Mesenchymal stem cell (in vitro differentiated cells and primary cell): ENCODE measurements around the gene LPA.

Source experiments
- DNase-seq: peaks from one replicate; pipeline ENCODE4 v3.0.0-alpha.2; 2013
- H2AFZ ChIP-seq: one replicate; pipeline ENCODE4 v1.6.1; 2013; ENCODE audit warnings: low read depth, mild to moderate bottlenecking, control low read depth, inconsistent platforms, low read length, moderate library complexity
- H2AK5ac ChIP-seq: 2 replicates; pipeline ENCODE4 v1.6.1; 2013; ENCODE audit warnings: low read length, moderate library complexity, mild to moderate bottlenecking, inconsistent platforms; ENCODE audit not compliant: severe bottlenecking
- H2BK120ac ChIP-seq: one replicate; pipeline ENCODE4 v1.6.1; 2013; ENCODE audit warnings: low read depth, mild to moderate bottlenecking, inconsistent platforms, low read length, moderate library complexity
- H2BK12ac ChIP-seq, 2 experiments: one replicate each; pipeline ENCODE4 v1.6.1; 2013; ENCODE audit warnings: inconsistent platforms in 2 of 2, low read length in 2 of 2, mild to moderate bottlenecking in 2 of 2, moderate library complexity in 2 of 2, control low read depth in 1 of 2
- H2BK15ac ChIP-seq: one replicate; pipeline ENCODE4 v1.6.1; 2013; ENCODE audit warnings: mild to moderate bottlenecking, low read depth, inconsistent platforms; ENCODE audit not compliant: poor library complexity, severe bottlenecking
- H2BK5ac ChIP-seq: 2 replicates; pipeline ENCODE4 v1.6.1; 2013; ENCODE audit warnings: low read depth, mild to moderate bottlenecking, low read length, control low read depth, inconsistent platforms; ENCODE audit not compliant: poor library complexity, severe bottlenecking
- H3K14ac ChIP-seq, 2 experiments: one replicate each; pipeline ENCODE4 v1.6.1; 2013; ENCODE audit warnings: inconsistent platforms in 2 of 2, low read length in 2 of 2, control low read depth in 1 of 2, mild to moderate bottlenecking in 1 of 2, moderate library complexity in 1 of 2
- H3K18ac ChIP-seq, 2 experiments: one replicate each; pipeline ENCODE4 v1.6.1; 2013; ENCODE audit warnings: inconsistent platforms in 2 of 2, low read length in 2 of 2, control low read depth in 1 of 2, low read depth in 1 of 2, mild to moderate bottlenecking in 1 of 2
- H3K23ac ChIP-seq, 2 experiments: one replicate each; pipeline ENCODE4 v1.6.1; 2013; ENCODE audit warnings: inconsistent platforms in 2 of 2, low read length in 2 of 2, mild to moderate bottlenecking in 2 of 2, moderate library complexity in 2 of 2, control low read depth in 1 of 2
- H3K27ac ChIP-seq: 2 replicates; pipeline ENCODE4 v1.5.1; 2013; ENCODE audit warnings: mild to moderate bottlenecking, moderate library complexity, low read length, control low read depth, inconsistent platforms; ENCODE audit not compliant: poor library complexity, severe bottlenecking
- H3K27me3 ChIP-seq, 2 experiments: 2 replicates each; pipeline versions ENCODE4 v1.6.1 to v1.7.0; 2013; ENCODE audit warnings: low read length in 2 of 2, mild to moderate bottlenecking in 2 of 2, moderate library complexity in 2 of 2, control low read depth in 1 of 2, inconsistent platforms in 1 of 2; ENCODE audit not compliant: control insufficient read depth in 1 of 2, insufficient read depth in 1 of 2
- H3K36me3 ChIP-seq, 2 experiments: 2 replicates each; pipeline versions ENCODE4 v1.6.1 to v1.7.0; 2013; ENCODE audit warnings: low read length in 2 of 2, control low read depth in 1 of 2, inconsistent platforms in 1 of 2, low read depth in 1 of 2, mild to moderate bottlenecking in 1 of 2; ENCODE audit not compliant: insufficient read depth in 2 of 2, control insufficient read depth in 1 of 2
- H3K4ac ChIP-seq, 2 experiments: one replicate each; pipeline ENCODE4 v1.6.1; 2013; ENCODE audit warnings: inconsistent platforms in 2 of 2, low read length in 2 of 2, mild to moderate bottlenecking in 2 of 2, moderate library complexity in 2 of 2, control low read depth in 1 of 2, low read depth in 1 of 2
- H3K4me1 ChIP-seq: 2 replicates; pipeline ENCODE4 v1.6.1; 2013; ENCODE audit warnings: low read depth, low read length, control low read depth; ENCODE audit not compliant: control insufficient read depth, insufficient read depth
- H3K4me2 ChIP-seq: 2 replicates; pipeline ENCODE4 v1.6.1; 2013; ENCODE audit warnings: low read length, mild to moderate bottlenecking, inconsistent platforms; ENCODE audit not compliant: poor library complexity, severe bottlenecking
- H3K4me3 ChIP-seq, 2 experiments: 2 replicates each; pipeline versions ENCODE4 v1.5.1 to v1.7.0; 2013; ENCODE audit warnings: low read length in 2 of 2, mild to moderate bottlenecking in 2 of 2, control low read depth in 1 of 2, low read depth in 1 of 2; ENCODE audit not compliant: insufficient read depth in 1 of 2
- H3K79me1 ChIP-seq: replicated peaks from 2 replicates; pipeline ENCODE4 v1.6.1; 2013; ENCODE audit warnings: mild to moderate bottlenecking, control low read depth, low read length, inconsistent platforms; ENCODE audit not compliant: poor library complexity, severe bottlenecking
- H3K9ac ChIP-seq: 2 replicates; pipeline ENCODE4 v1.7.0; 2013; ENCODE audit warnings: mild to moderate bottlenecking, low read length, moderate library complexity
- H3K9me3 ChIP-seq: 2 replicates; pipeline ENCODE4 v1.7.0; 2013; ENCODE audit warnings: mild to moderate bottlenecking, low read length; ENCODE audit not compliant: control insufficient read depth
- H4K8ac ChIP-seq: one replicate; pipeline ENCODE4 v1.6.1; 2013; ENCODE audit warnings: inconsistent platforms, mild to moderate bottlenecking, low read length, moderate library complexity
- H4K91ac ChIP-seq: one replicate; pipeline ENCODE4 v1.6.1; 2013; ENCODE audit warnings: mild to moderate bottlenecking, low read length, inconsistent platforms
- WGBS: methylation state at CpG from one replicate; pipeline ENCODE4 v1.1.7; 2013; ENCODE audit warnings: mixed read lengths; 5-methylcytosine and 5-hydroxymethylcytosine counted together

Gene LPA

GRCh38 chr6:160510199-160510598 lies 153.9 kb downstream of the LPA start:
- Histone ChIP-seq H3K4ac (no peak overlapping the region), H3K27me3 (no peaks in the 10 kb centered on the region), H3K14ac (no peak overlapping the region), H4K91ac (no peak overlapping the region), H2AFZ (no peak overlapping the region), H4K8ac (no peak overlapping the region), H3K18ac (no peak overlapping the region), H3K23ac (no peak overlapping the region), H2BK15ac (no peak overlapping the region), H3K9ac (no peak overlapping the region), H2AK5ac (no peak overlapping the region), H3K9me3 (no peaks in the 10 kb centered on the region), H3K36me3 (no peaks in the 10 kb centered on the region), H3K4me2 (no peak overlapping the region), H3K79me1 (no peaks in the 10 kb centered on the region), H3K4me1 (no peaks in the 10 kb centered on the region), H3K4me3 (no peak overlapping the region), H2BK5ac (no peak overlapping the region), H2BK120ac (no peak overlapping the region), H2BK12ac (no peak overlapping the region), H3K27ac (no peak overlapping the region)
- peak; percentile 67 for DNase-seq
- WGBS, result 19% methylated on average over 2 of the region's 2 CpGs

GRCh38 chr6:160509610-160510009 lies 154.5 kb downstream of the LPA start:
- Histone ChIP-seq H4K8ac (peak overlapping the region; percentile 70), H2AFZ (no peak overlapping the region), H3K4me1 (no peaks in the 10 kb centered on the region), H3K23ac (no peak overlapping the region), H3K27ac (no peak overlapping the region), H3K9ac (no peak overlapping the region), H4K91ac (no peak overlapping the region), H3K4me3 (no peak overlapping the region), H3K14ac (no peak overlapping the region), H3K27me3 (no peaks in the 10 kb centered on the region), H3K4me2 (no peak overlapping the region), H2BK12ac (peak overlapping the region; percentile 7 to 69), H3K18ac (peak overlapping the region; percentile 52 to 85), H2BK120ac (no peak overlapping the region), H3K4ac (no peak overlapping the region), H2BK5ac (no peak overlapping the region), H2BK15ac (no peak overlapping the region), H3K9me3 (peaks cover under 1% of the 10 kb centered on the region), H2AK5ac (no peak overlapping the region), H3K36me3 (no peaks in the 10 kb centered on the region), H3K79me1 (no peaks in the 10 kb centered on the region)
- WGBS, result 84% methylated on average over 2 of the region's 2 CpGs
- peak; percentile 15 for DNase-seq

- H3K4me1 ChIP-seq, result no peaks in the 10 kb centered on the region
- H4K91ac ChIP-seq, result no peak overlapping the region
- H2AK5ac ChIP-seq, result no peak overlapping the region
- no peak overlapping the region for H3K18ac ChIP-seq
- no CpG with 5 or more reads among the region's 2 CpGs for WGBS
- no peak overlapping the region for H3K23ac ChIP-seq
- H3K9me3 ChIP-seq, result peaks cover 8% of the 10 kb centered on the region
- H2BK15ac ChIP-seq, result no peak overlapping the region
- H3K14ac ChIP-seq, result no peak overlapping the region
- H3K27me3 ChIP-seq, result no peaks in the 10 kb centered on the region
- H3K4me2 ChIP-seq, result no peak overlapping the region
- no peaks in the 10 kb centered on the region for H3K36me3 ChIP-seq
- no peak overlapping the region for H4K8ac ChIP-seq
- H3K79me1 ChIP-seq, result no peaks in the 10 kb centered on the region
- no peak overlapping the region for H2BK12ac ChIP-seq
- DNase-seq, result no peak
- no peak overlapping the region for H3K9ac ChIP-seq
- H2BK5ac ChIP-seq, result no peak overlapping the region
- H3K27ac ChIP-seq, result no peak overlapping the region
- H2BK120ac ChIP-seq, result no peak overlapping the region
- no peak overlapping the region for H3K4ac ChIP-seq
- no peak overlapping the region for H2AFZ ChIP-seq
- no peak overlapping the region for H3K4me3 ChIP-seq
Measured at GRCh38 chr6:160508599-160508998, 155.5 kb downstream of the LPA start.

- Histone ChIP-seq H3K23ac (no peak overlapping the region), H2BK5ac (no peak overlapping the region), H3K4ac (no peak overlapping the region), H4K91ac (no peak overlapping the region), H3K4me1 (no peaks in the 10 kb centered on the region), H3K4me3 (no peak overlapping the region), H3K79me1 (no peaks in the 10 kb centered on the region), H2AFZ (peak overlapping the region; percentile 2), H3K14ac (no peak overlapping the region), H3K36me3 (no peaks in the 10 kb centered on the region), H2BK15ac (no peak overlapping the region), H3K27ac (no peak overlapping the region), H3K18ac (no peak overlapping the region), H4K8ac (no peak overlapping the region), H2BK120ac (no peak overlapping the region), H2BK12ac (no peak overlapping the region), H3K9ac (no peak overlapping the region), H2AK5ac (no peak overlapping the region), H3K9me3 (peaks cover 12% of the 10 kb centered on the region), H3K4me2 (no peak overlapping the region), H3K27me3 (no peaks in the 10 kb centered on the region)
- 85% methylated on average over 4 of the region's 4 CpGs for WGBS
- no peak for DNase-seq
Measured at GRCh38 chr6:160507420-160507819, 156.7 kb downstream of the LPA start.
